Immature natural killer cell (primary cell): ENCODE data around the gene CNGB1. TPM values are rescaled to one million over a fixed set of nuclear protein-coding genes. Genes with fewer than 3 reads are reported as not detected.
A peak's percentile ranks its signal among the peaks of the same experiment; 100 is the strongest.
"Not testable (repeated sequence)": the region's sequence is repeated elsewhere in the genome, so short reads cannot be mapped to it uniquely, and the experiment has no call there.

ENCODE experiments used
- DNase-seq, 3 donors: peaks; one replicate each; pipeline ENCODE4 v3.0.0; 2022; ENCODE audit warnings: mixed read lengths in 1 of 3
- H3K27ac Mint-ChIP-seq, 6 donors: one replicate each; pipeline ENCODE4 v1.8.0; 2020; ENCODE audit warnings: mixed read lengths in 6 of 6, mild to moderate bottlenecking in 5 of 6, inconsistent platforms in 4 of 6, moderate library complexity in 3 of 6
- H3K27me3 Mint-ChIP-seq, 3 donors: one replicate each; pipeline ENCODE4 v1.8.0; 2020 to 2021; ENCODE audit warnings: low read depth in 3 of 3, mild to moderate bottlenecking in 3 of 3, mixed read lengths in 3 of 3, moderate library complexity in 3 of 3, inconsistent platforms in 1 of 3
- H3K36me3 Mint-ChIP-seq, 3 donors: one replicate each; pipeline ENCODE4 v1.8.0; 2020; ENCODE audit warnings: mixed read lengths in 3 of 3, inconsistent platforms in 2 of 3, mild to moderate bottlenecking in 2 of 3
- H3K4me1 Mint-ChIP-seq, 2 donors: one replicate each; pipeline ENCODE4 v1.8.0; 2020; ENCODE audit warnings: inconsistent platforms in 2 of 2, mild to moderate bottlenecking in 2 of 2, mixed read lengths in 2 of 2, moderate library complexity in 1 of 2
- H3K4me3 Mint-ChIP-seq, 5 donors: one replicate each; pipeline ENCODE4 v1.8.0; 2020; ENCODE audit warnings: mild to moderate bottlenecking in 5 of 5, mixed read lengths in 5 of 5, inconsistent platforms in 3 of 5, moderate library complexity in 3 of 5
- H3K9me3 Mint-ChIP-seq, 6 donors: one replicate each; pipeline ENCODE4 v1.8.0; 2020; ENCODE audit warnings: mild to moderate bottlenecking in 6 of 6, mixed read lengths in 6 of 6, inconsistent platforms in 4 of 6, moderate library complexity in 3 of 6
- polyA plus RNA-seq, 3 donors: library from polyadenylated mRNA; unstranded; fragments of 300-500 nt; fragmentation: Illumina TruSeq; gene quantifications; one replicate each; pipeline ENCODE4 v1.2.3, GENCODE V29; 2021

CNGB1 gene
- not detected for polyA plus RNA-seq

- H3K36me3 Mint-ChIP-seq, result no peaks in the 10 kb centered on the region
- peaks cover 0 to 2% of the 10 kb centered on the region in 2 donors for H3K4me1 Mint-ChIP-seq
- DNase-seq, result no peak
- no peak within 1 kb of the TSS for H3K4me3 Mint-ChIP-seq
- peak within 1 kb of the TSS in 1 of 6 donors; percentile 60 for H3K27ac Mint-ChIP-seq
- H3K27me3 Mint-ChIP-seq, result peaks cover 1 to 3% (median 2%) of the 10 kb centered on the region in 3 donors
- H3K9me3 Mint-ChIP-seq, result no peaks in the 10 kb centered on the region
Measured at GRCh38 chr16:57970970-57971369, at the start of gene CNGB1. Gene CNGB1, minus strand, starts transcription at chr16:57971128. Its CDS starts 3,842 bp downstream, at chr16:57967286.

- Mint-ChIP-seq H3K9me3 (no peaks in the 10 kb centered on the region), H3K36me3 (peaks cover 0 to 9% (median 7%) of the 10 kb centered on the region in 3 donors), H3K4me1 (peaks cover 14 to 21% of the 10 kb centered on the region in 2 donors), H3K27ac (peak overlapping the region in 4 of 6 donors; percentile 31 to 70 (median 43)), H3K4me3 (no peak overlapping the region), H3K27me3 (peaks cover 0 to 7% (median 3%) of the 10 kb centered on the region in 3 donors)
- no peak for DNase-seq
Measured at GRCh38 chr16:58019866-58020538, 49.1 kb upstream of the CNGB1 start.

- Mint-ChIP-seq H3K4me3 (no peak overlapping the region), H3K27me3 (peaks cover 0 to 3% (median 0%) of the 10 kb centered on the region in 3 donors), H3K27ac (no peak overlapping the region), H3K36me3 (peaks cover 0 to 12% (median 7%) of the 10 kb centered on the region in 3 donors), H3K9me3 (no peaks in the 10 kb centered on the region), H3K4me1 (peaks cover 7 to 14% of the 10 kb centered on the region in 2 donors)
- DNase-seq, result no peak
Measured at GRCh38 chr16:58018803-58019202, 47.9 kb upstream of the CNGB1 start.

- Mint-ChIP-seq H3K9me3 (no peaks in the 10 kb centered on the region), H3K4me1 (peaks cover 7 to 9% of the 10 kb centered on the region in 2 donors), H3K4me3 (no peak overlapping the region), H3K36me3 (peaks cover 0 to 14% (median 7%) of the 10 kb centered on the region in 3 donors), H3K27ac (no peak overlapping the region), H3K27me3 (peaks cover 0 to 1% (median 0%) of the 10 kb centered on the region in 3 donors)
- DNase-seq, result no peak
Measured at GRCh38 chr16:58016840-58017446, 46.0 kb upstream of the CNGB1 start.

- Mint-ChIP-seq H3K27ac (no peak overlapping the region), H3K27me3 (no peaks in the 10 kb centered on the region), H3K9me3 (no peaks in the 10 kb centered on the region), H3K4me3 (no peak overlapping the region), H3K4me1 (peaks cover 1 to 14% of the 10 kb centered on the region in 2 donors), H3K36me3 (peaks cover 5 to 28% (median 12%) of the 10 kb centered on the region in 3 donors)
- DNase-seq, result no peak
Measured at GRCh38 chr16:58013201-58013956, 42.5 kb upstream of the CNGB1 start.

- DNase-seq, result no peak
- no peak overlapping the region for H3K4me3 Mint-ChIP-seq
- H3K27ac Mint-ChIP-seq, result no peak overlapping the region
- H3K36me3 Mint-ChIP-seq, result peaks cover 5 to 32% (median 12%) of the 10 kb centered on the region in 3 donors
- no peaks in the 10 kb centered on the region for H3K27me3 Mint-ChIP-seq
- peaks cover 1 to 20% of the 10 kb centered on the region in 2 donors for H3K4me1 Mint-ChIP-seq
- no peaks in the 10 kb centered on the region for H3K9me3 Mint-ChIP-seq
Measured at GRCh38 chr16:58012481-58012880, 41.6 kb upstream of the CNGB1 start.

- no peak overlapping the region for H3K27ac Mint-ChIP-seq
Measured at GRCh38 chr16:58011652-58012051, 40.7 kb upstream of the CNGB1 start.

GRCh38 chr16:58010886-58011285 lies 40.0 kb upstream of the CNGB1 start:
- DNase-seq, result no peak
- peaks cover 1 to 26% of the 10 kb centered on the region in 2 donors for H3K4me1 Mint-ChIP-seq
- H3K36me3 Mint-ChIP-seq, result peaks cover 13 to 39% (median 19%) of the 10 kb centered on the region in 3 donors
- no peak overlapping the region for H3K27ac Mint-ChIP-seq
- no peaks in the 10 kb centered on the region for H3K9me3 Mint-ChIP-seq
- H3K4me3 Mint-ChIP-seq, result no peak overlapping the region
- H3K27me3 Mint-ChIP-seq, result no peaks in the 10 kb centered on the region

More at GRCh38 chr16:58011652-58012051, 40.7 kb upstream of the CNGB1 start:
- peaks cover 11 to 38% (median 18%) of the 10 kb centered on the region in 3 donors for H3K36me3 Mint-ChIP-seq
- H3K27me3 Mint-ChIP-seq, result no peaks in the 10 kb centered on the region
- DNase-seq, result no peak
- H3K9me3 Mint-ChIP-seq, result no peaks in the 10 kb centered on the region
- peaks cover 1 to 26% of the 10 kb centered on the region in 2 donors for H3K4me1 Mint-ChIP-seq
- no peak overlapping the region for H3K4me3 Mint-ChIP-seq

- Mint-ChIP-seq H3K4me1 (peaks cover 4 to 35% of the 10 kb centered on the region in 2 donors), H3K27me3 (no peaks in the 10 kb centered on the region), H3K36me3 (peaks cover 13 to 39% (median 20%) of the 10 kb centered on the region in 3 donors), H3K27ac (peak overlapping the region in 2 of 6 donors; percentile 43 to 45), H3K4me3 (no peak overlapping the region), H3K9me3 (no peaks in the 10 kb centered on the region)
- no peak for DNase-seq
Measured at GRCh38 chr16:58009856-58010416, 39.0 kb upstream of the CNGB1 start.

- not testable (repeated sequence) for DNase-seq, H3K4me3 Mint-ChIP-seq, H3K9me3 Mint-ChIP-seq, H3K27me3 Mint-ChIP-seq
- H3K27ac Mint-ChIP-seq, result peak overlapping the region in 2 of 6 donors; percentile 3 to 52
- H3K4me1 Mint-ChIP-seq, result peaks cover 38 to 69% of the 10 kb centered on the region in 2 donors
- H3K36me3 Mint-ChIP-seq, result peaks cover 11 to 24% (median 16%) of the 10 kb centered on the region in 3 donors
Measured at GRCh38 chr16:58004736-58005135, 33.8 kb upstream of the CNGB1 start.

GRCh38 chr16:58002936-58003335 lies 32.0 kb upstream of the CNGB1 start:
- Mint-ChIP-seq H3K4me1 (peaks cover 55 to 75% of the 10 kb centered on the region in 2 donors), H3K9me3 (no peaks in the 10 kb centered on the region), H3K27ac (peak overlapping the region in 3 of 6 donors; percentile 17 to 40 (median 24)), H3K4me3 (peak overlapping the region; percentile 10 to 89 (median 38)), H3K27me3 (peaks cover 1 to 16% (median 6%) of the 10 kb centered on the region in 3 donors), H3K36me3 (peaks cover 14 to 22% (median 19%) of the 10 kb centered on the region in 3 donors)
- no peak for DNase-seq

GRCh38 chr16:58002416-58002800 lies 31.5 kb upstream of the CNGB1 start:
- Mint-ChIP-seq H3K36me3 (peaks cover 14 to 23% (median 19%) of the 10 kb centered on the region in 3 donors), H3K9me3 (no peaks in the 10 kb centered on the region), H3K27ac (peak overlapping the region in 4 of 6 donors; percentile 60 to 92 (median 73)), H3K4me1 (peaks cover 60 to 78% of the 10 kb centered on the region in 2 donors), H3K4me3 (peak overlapping the region in 4 of 5 donors; percentile 18 to 89 (median 30)), H3K27me3 (peaks cover 1 to 16% (median 6%) of the 10 kb centered on the region in 3 donors)
- no peak for DNase-seq

GRCh38 chr16:58001781-58002415 lies 31.0 kb upstream of the CNGB1 start:
- peaks cover 65 to 78% of the 10 kb centered on the region in 2 donors for H3K4me1 Mint-ChIP-seq
- peak overlapping the region; percentile 89 to 94 (median 92) for H3K4me3 Mint-ChIP-seq
- H3K27ac Mint-ChIP-seq, result peak overlapping the region; percentile 66 to 94 (median 88)
- no peaks in the 10 kb centered on the region for H3K9me3 Mint-ChIP-seq
- peaks cover 11 to 25% (median 16%) of the 10 kb centered on the region in 3 donors for H3K36me3 Mint-ChIP-seq
- peaks cover 1 to 19% (median 6%) of the 10 kb centered on the region in 3 donors for H3K27me3 Mint-ChIP-seq
- DNase-seq, result no peak
